Caco-2 (cell line): ENCODE measurements around the gene USP20. TPM values are rescaled to one million over a fixed set of nuclear protein-coding genes. Genes with fewer than 3 reads are reported as not detected.
"Not testable (repeated sequence)": the region's sequence is repeated elsewhere in the genome, so short reads cannot be mapped to it uniquely, and the experiment has no call there.

ENCODE experiments used
- BruUV-seq: library from RNA; stranded (reverse); fragments of 400-500 nt; replicated peaks from 2 replicates; lab custom pipeline; 2021; lab: Mats Ljungman, UMichigan
- CTCF ChIA-PET: fragments of 300-600 bp; sonication (Branson Sonifier 250); formaldehyde crosslinking; loops from one replicate; lab custom pipeline; 2022; ENCODE audit warnings: antibody characterized with exemption; lab: Charles Lee
- POLR2A ChIA-PET: fragments of 300-600 bp; sonication (Branson Sonifier 250); formaldehyde crosslinking; loops from one replicate; lab custom pipeline; 2022; ENCODE audit warnings: antibody characterized with exemption; lab: Charles Lee
- DNase-seq, 2 experiments: peaks; one replicate each; pipeline versions ENCODE4 v3.0.0 to v3.0.0-alpha.2; 2020 to 2022
- H3K27me3 ChIP-seq: replicated peaks from 2 replicates; pipeline ENCODE4 v1.6.0; 2011; ENCODE audit warnings: low read length; ENCODE audit not compliant: control insufficient read depth, insufficient read depth
- H3K36me3 ChIP-seq: 2 replicates; pipeline ENCODE4 v1.5.1; 2011; ENCODE audit warnings: low read length; ENCODE audit not compliant: control insufficient read depth, insufficient read depth
- H3K4me1 ChIP-seq: fragments of 250-450 bp; sonication (Bioruptor Pico); 2 replicates; pipeline ENCODE4 v1.5.1; 2020; ENCODE audit warnings: mild to moderate bottlenecking
- H3K4me3 ChIP-seq: 2 replicates; pipeline ENCODE4 v1.5.1; 2011; ENCODE audit warnings: low read depth, mild to moderate bottlenecking, control low read depth, low read length
- H3K9me3 ChIP-seq: fragments of 250-450 bp; sonication (Bioruptor Pico); 2 replicates; pipeline ENCODE4 v1.5.1; 2020; ENCODE audit warnings: mild to moderate bottlenecking, moderate library complexity
- H3K27ac Mint-ChIP-seq: one replicate; pipeline ENCODE4 v1.8.0; 2022; ENCODE audit warnings: mixed read lengths; ENCODE audit not compliant: unreplicated experiment
- H3K27me3 Mint-ChIP-seq: one replicate; pipeline ENCODE4 v1.8.0; 2022; ENCODE audit warnings: mixed read lengths; ENCODE audit not compliant: insufficient read depth, unreplicated experiment
- H3K36me3 Mint-ChIP-seq: one replicate; pipeline ENCODE4 v1.8.0; 2022; ENCODE audit warnings: mild to moderate bottlenecking, mixed read lengths; ENCODE audit not compliant: insufficient read depth, unreplicated experiment
- H3K4me1 Mint-ChIP-seq: one replicate; pipeline ENCODE4 v1.8.0; 2022; ENCODE audit warnings: low read depth, mixed read lengths; ENCODE audit not compliant: unreplicated experiment
- H3K4me3 Mint-ChIP-seq: one replicate; pipeline ENCODE4 v1.8.0; 2022; ENCODE audit warnings: mild to moderate bottlenecking, moderate library complexity, mixed read lengths; ENCODE audit not compliant: unreplicated experiment
- H3K9me3 Mint-ChIP-seq: one replicate; pipeline ENCODE4 v1.8.0; 2022; ENCODE audit warnings: mixed read lengths; ENCODE audit not compliant: unreplicated experiment
- CTCF ChIP-seq, 2 experiments: fragments of 200-600 bp in 1 of 2; IDR thresholded peaks; 1 replicate in 1 of 2; 2 replicates in 1 of 2; pipeline versions ENCODE4 v1.5.1 to v1.8.0; 2011 to 2022; ENCODE audit warnings: antibody characterized with exemption in 1 of 2, control low read depth in 1 of 2, inconsistent platforms in 1 of 2, low read depth in 1 of 2, low read length in 1 of 2, mild to moderate bottlenecking in 1 of 2, moderate library complexity in 1 of 2; ENCODE audit not compliant: insufficient read depth in 1 of 2, severe bottlenecking in 1 of 2, unreplicated experiment in 1 of 2
- intact Hi-C: fragments of 100-400 bp; cut with micrococcal nuclease; formaldehyde crosslinking; loops from one replicate; pipeline ENCODE4 v1.10.0; 2022; ENCODE audit not compliant: unreplicated experiment
- total RNA-seq: library from RNA; stranded (reverse); gene quantifications from 2 replicates; pipeline ENCODE4 v1.2.3, GENCODE V29; 2022

USP20 gene
- total RNA-seq, 1 experiment from 2014 or later, result 13.9 TPM

DNA sequence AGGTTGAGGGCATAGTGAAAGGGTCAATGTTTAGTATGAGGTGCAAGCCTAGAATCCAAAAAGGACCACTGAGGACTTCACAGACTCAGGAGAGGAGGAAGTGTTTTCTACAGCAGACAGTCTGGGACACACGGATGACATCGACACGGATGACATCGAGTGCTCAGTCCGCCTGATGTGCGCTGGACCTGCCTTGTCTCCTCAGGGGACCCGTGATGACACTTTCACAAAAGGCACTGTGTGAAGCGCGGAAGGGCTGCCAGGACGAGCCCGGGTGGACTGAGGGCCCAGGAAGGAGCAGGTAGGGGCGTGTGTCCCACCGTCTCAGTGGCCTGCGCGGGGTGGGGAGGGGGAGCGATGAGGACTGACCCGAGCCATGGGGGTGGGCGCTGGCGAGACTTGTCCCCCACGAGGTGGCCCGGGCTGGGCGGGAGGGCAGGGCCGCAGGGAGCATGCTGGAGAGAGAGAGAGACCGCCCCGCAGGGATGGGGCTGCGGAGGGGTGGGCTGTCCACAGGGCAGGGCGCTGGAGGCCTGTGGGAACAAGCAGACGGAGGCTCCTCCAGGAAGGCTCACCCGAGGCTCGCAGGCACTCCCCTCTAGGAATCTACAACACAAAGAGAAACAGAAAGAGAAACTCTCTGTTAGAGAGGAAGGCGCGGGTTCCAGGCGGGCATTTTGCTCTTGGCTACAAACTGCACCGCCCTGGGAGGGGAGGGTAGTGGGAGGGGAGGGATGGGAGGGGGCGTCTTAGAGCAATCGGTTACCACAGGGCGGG lies 54.9 kb downstream of the USP20 start:
- peaks cover 9% of the 10 kb centered on the region for H3K4me1 ChIP-seq
- Mint-ChIP-seq H3K27me3 (no peaks in the 10 kb centered on the region), H3K4me1 (no peaks in the 10 kb centered on the region), H3K36me3 (peaks cover 20% of the 10 kb centered on the region), H3K27ac (no peak overlapping the region), H3K9me3 (no peaks in the 10 kb centered on the region), H3K4me3 (no peak overlapping the region)
- ChIA-PET POLR2A (no interaction called here), CTCF (interaction anchor here (0.7 kb wide), 1 partner anchor 353 kb away, joined by 5 read pairs; no protein-coding TSS in a partner anchor)
- H3K4me3 ChIP-seq, result no peak overlapping the region
- peaks cover 3% of the 10 kb centered on the region; the same call in 1 of the 2 replicates for H3K36me3 ChIP-seq
- no peaks in the 10 kb centered on the region for H3K27me3 ChIP-seq
- no peaks in the 10 kb centered on the region for H3K9me3 ChIP-seq
- intact Hi-C loops, result loop anchor here (10.0 kb wide), 1 partner anchor 355 kb away; no protein-coding TSS in a partner anchor
- DNase-seq, result no peak
- no TSS peak for BruUV-seq
- no peak for TF ChIP-seq CTCF (IDR thresholded peaks at IDR 0.05; ENCODE audit: insufficient read depth in 1 of 2, low read depth in 1 of 2, low read length in 1 of 2, severe bottlenecking in 1 of 2, unreplicated experiment in 1 of 2)

- H3K36me3 ChIP-seq, H3K4me3 Mint-ChIP-seq, CTCF ChIA-PET, H3K4me1 ChIP-seq, H3K4me1 Mint-ChIP-seq, H3K27me3 Mint-ChIP-seq, H3K27ac Mint-ChIP-seq, H3K27me3 ChIP-seq, BruUV-seq, H3K9me3 ChIP-seq, H3K4me3 ChIP-seq, DNase-seq, intact Hi-C loops, H3K9me3 Mint-ChIP-seq, POLR2A ChIA-PET: not testable (repeated sequence)
- peaks cover 16% of the 10 kb centered on the region for H3K36me3 Mint-ChIP-seq
Measured at GRCh38 chr9:129890718-129891299, 55.6 kb downstream of the USP20 start.

GRCh38 chr9:129891569-129891968 lies 56.3 kb downstream of the USP20 start:
- no TSS peak for BruUV-seq
- Mint-ChIP-seq H3K4me3 (no peak overlapping the region), H3K36me3 (peaks cover 21% of the 10 kb centered on the region), H3K27me3 (no peaks in the 10 kb centered on the region), H3K9me3 (no peaks in the 10 kb centered on the region), H3K4me1 (no peaks in the 10 kb centered on the region), H3K27ac (no peak overlapping the region)
- H3K9me3 ChIP-seq, result no peaks in the 10 kb centered on the region
- CTCF ChIA-PET, result no interaction called here
- intact Hi-C loops, result no loop called here
- no peaks in the 10 kb centered on the region for H3K4me1 ChIP-seq
- no peak for TF ChIP-seq CTCF (IDR thresholded peaks at IDR 0.05; ENCODE audit: insufficient read depth in 1 of 2, low read depth in 1 of 2, low read length in 1 of 2, severe bottlenecking in 1 of 2, unreplicated experiment in 1 of 2)
- no peak overlapping the region for H3K4me3 ChIP-seq
- POLR2A ChIA-PET, result no interaction called here
- DNase-seq, result no peak
- H3K36me3 ChIP-seq, result peaks cover 3% of the 10 kb centered on the region; the same call in 1 of the 2 replicates
- no peaks in the 10 kb centered on the region for H3K27me3 ChIP-seq
